H1 (cell line): Measurements from ENCODE around the gene CAMTA2. TPM values are rescaled to one million over a fixed set of nuclear protein-coding genes. Genes with fewer than 3 reads are reported as not detected.

Source experiments
- POU5F1 ChIP-seq: IDR thresholded peaks from 2 replicates; pipeline ENCODE4 v1.6.1; 2011; ENCODE audit warnings: low read depth, mild to moderate bottlenecking, low read length, moderate library complexity
- RAD21 ChIP-seq, 2 experiments: IDR thresholded peaks in 1 of 2; conservative IDR thresholded peaks in 1 of 2; 2 replicates each; pipeline ENCODE4 v1.6.1; 2011; ENCODE audit warnings: low read depth in 2 of 2, low read length in 2 of 2, improper control_type of control experiment in 1 of 2, inconsistent platforms in 1 of 2, mild to moderate bottlenecking in 1 of 2, moderate library complexity in 1 of 2
- TAF7 ChIP-seq: optimal IDR thresholded peaks from 2 replicates; pipeline ENCODE3; 2011; ENCODE audit warnings: low read depth, mild to moderate bottlenecking, inconsistent platforms, low read length, moderate library complexity, borderline replicate concordance
- polyA plus RNA-seq, 7 experiments: library from polyadenylated mRNA; depleted of rRNA in 3 of 7; stranded (reverse) in 5 of 7; unstranded in 2 of 7; fragments of >200 nt in 5 of 7; fragments of 200-250 nt in 2 of 7; gene quantifications; 1 replicate in 5 of 7; 2 replicates in 1 of 7; 4 replicates in 1 of 7; pipeline versions ENCODE4 v1.2.1 to v1.2.3, GENCODE V29; 2011 to 2013; ENCODE audit warnings: missing spikeins in 2 of 7, mixed read lengths in 2 of 7
- total RNA-seq: library from RNA; stranded (reverse); fragmentation: NEBNext Ultra II Directional; extraction: Animal tissue kit (Norgen Biotek cat#: 25700); gene quantifications from 2 replicates; pipeline ENCODE4 v1.2.1, GENCODE V29; 2021

CAMTA2 gene
- total and polyA plus RNA-seq, 2 of the 8 experiments (the other 6 are each of a cell fraction or from before 2014, with no cell fraction given), result 5.5 to 12.0 TPM

DNA sequence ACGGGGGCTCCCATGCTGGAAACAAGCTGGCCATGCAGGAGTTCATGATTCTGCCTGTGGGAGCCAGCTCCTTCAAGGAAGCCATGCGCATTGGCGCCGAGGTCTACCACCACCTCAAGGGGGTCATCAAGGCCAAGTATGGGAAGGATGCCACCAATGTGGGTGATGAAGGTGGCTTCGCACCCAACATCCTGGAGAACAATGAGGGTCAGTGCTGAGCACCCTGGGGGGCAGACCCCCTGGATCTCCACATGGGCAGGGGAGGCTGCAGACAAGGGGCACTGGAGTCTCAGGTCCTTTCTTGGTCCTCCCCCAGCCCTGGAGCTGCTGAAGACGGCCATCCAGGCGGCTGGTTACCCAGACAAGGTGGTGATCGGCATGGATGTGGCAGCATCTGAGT, 32.4 kb downstream of the CAMTA2 start (continued):
- TF ChIP-seq POU5F1, result no peak
- TF ChIP-seq RAD21 (IDR thresholded peaks at IDR 0.05 in 1 of 2, conservative IDR thresholded peaks at IDR 0.05 in 1 of 2; ENCODE audit: low read depth in 2 of 2, low read length in 2 of 2), result no peak
- TF ChIP-seq TAF7, result no peak
